GM21447 (cell line): ENCODE data around the gene DIP2A.
"Not testable (repeated sequence)": the region's sequence is repeated elsewhere in the genome, so short reads cannot be mapped to it uniquely, and the experiment has no call there.

ENCODE experiments used
- ATAC-seq: cut with Tn5 transposase; IDR thresholded peaks from one replicate; pipeline ENCODE4 v1.9.1; 2021; ENCODE audit not compliant: unreplicated experiment

Gene DIP2A

GRCh38 chr21:46553993-46554392 is 95.3 kb downstream of the DIP2A start:
- ATAC-seq, result no peak

- ATAC-seq, result no peak
These were observed 95.9 kb downstream of the DIP2A start for GRCh38 chr21:46554431-46555224.

- no peak for ATAC-seq
These were observed 96.5 kb downstream of the DIP2A start for GRCh38 chr21:46555225-46555617.

- no peak for ATAC-seq
These were observed 97.0 kb downstream of the DIP2A start for GRCh38 chr21:46555678-46556077.

GRCh38 chr21:46556802-46557201 is 98.1 kb downstream of the DIP2A start:
- no peak for ATAC-seq

GRCh38 chr21:46557469-46557868 is 98.8 kb downstream of the DIP2A start:
- no peak for ATAC-seq

- no peak for ATAC-seq
These were observed 99.3 kb downstream of the DIP2A start for GRCh38 chr21:46557919-46558392.

GRCh38 chr21:46559291-46559983 is 100.7 kb downstream of the DIP2A start:
- ATAC-seq, result no peak

GRCh38 chr21:46560568-46561444 is 102.1 kb downstream of the DIP2A start:
- no peak for ATAC-seq

- no peak for ATAC-seq
These were observed 102.9 kb downstream of the DIP2A start for GRCh38 chr21:46561445-46562090.

- ATAC-seq, result no peak
These were observed 103.8 kb downstream of the DIP2A start for GRCh38 chr21:46562472-46562871.

- ATAC-seq, result no peak
These were observed 104.4 kb downstream of the DIP2A start for GRCh38 chr21:46562964-46563607.

- no peak for ATAC-seq
These were observed 105.7 kb downstream of the DIP2A start for GRCh38 chr21:46564391-46564790.

GRCh38 chr21:46567348-46567747 is 108.7 kb downstream of the DIP2A start:
- no peak for ATAC-seq

- ATAC-seq, result no peak
These were observed 109.9 kb downstream of the DIP2A start for GRCh38 chr21:46568562-46568961.

- ATAC-seq, result no peak
These were observed 110.4 kb downstream of the DIP2A start for GRCh38 chr21:46569081-46569480.

GRCh38 chr21:46570119-46570518 is 111.4 kb downstream of the DIP2A start:
- ATAC-seq, result no peak

GRCh38 chr21:46570631-46571030 is 111.9 kb downstream of the DIP2A start:
- no peak for ATAC-seq

GRCh38 chr21:46572850-46573249 is 114.2 kb downstream of the DIP2A start:
- no peak for ATAC-seq

GRCh38 chr21:46577786-46578185 is 119.1 kb downstream of the DIP2A start:
- not testable (repeated sequence) for ATAC-seq
